Bronchial epithelial cell (primary cell): Measurements from ENCODE around the gene WDPCP. TPM values are rescaled to one million over a fixed set of nuclear protein-coding genes. Genes with fewer than 3 reads are reported as not detected.
"Not testable (repeated sequence)": the region's sequence is repeated elsewhere in the genome, so short reads cannot be mapped to it uniquely, and the experiment has no call there.

Experiments
- DNase-seq: peaks from one replicate; pipeline ENCODE4 v3.0.0-alpha.2; 2010; ENCODE audit warnings: low read depth
- FAIRE-seq: peaks from 2 replicates; lab custom pipeline; 2011; peaks lifted over from hg19 to GRCh38; lab: Jason Lieb, UNC
- H3K27me3 ChIP-seq: 2 replicates; pipeline ENCODE4 v1.5.1; 2011; ENCODE audit warnings: low read length; ENCODE audit not compliant: control insufficient read depth, insufficient read depth
- H3K36me3 ChIP-seq: 2 replicates; pipeline ENCODE4 v1.5.1; 2011; ENCODE audit warnings: low read length; ENCODE audit not compliant: control insufficient read depth, insufficient read depth
- H3K4me3 ChIP-seq: 2 replicates; pipeline ENCODE4 v1.5.1; 2011; ENCODE audit warnings: mild to moderate bottlenecking, low read depth, low read length, control low read depth
- CTCF ChIP-seq: IDR thresholded peaks from 2 replicates; pipeline ENCODE4 v1.5.1; 2011; ENCODE audit warnings: mild to moderate bottlenecking, moderate library complexity, low read length, control low read depth, inconsistent platforms; ENCODE audit not compliant: insufficient read depth, severe bottlenecking
- total RNA-seq: library from RNA; depleted of rRNA; stranded (reverse); fragments of >200 nt; gene quantifications from 2 replicates; pipeline ENCODE4 v1.2.1, GENCODE V29; 2014

Gene WDPCP
- total RNA-seq, 1 donor from 2014 or later = 3.2 TPM

GRCh38 chr2:63484481-63484880 is 103.8 kb downstream of the WDPCP start:
- H3K27me3 ChIP-seq = no peaks in the 10 kb centered on the region
- H3K4me3 ChIP-seq = no peak overlapping the region
- H3K36me3 ChIP-seq = no peaks in the 10 kb centered on the region
- TF ChIP-seq CTCF = no peak
- FAIRE-seq (no peak), DNase-seq (no peak)

GRCh38 chr2:63477686-63478085 is 110.6 kb downstream of the WDPCP start:
- no peak overlapping the region for H3K4me3 ChIP-seq
- no peaks in the 10 kb centered on the region for H3K27me3 ChIP-seq
- no peak for TF ChIP-seq CTCF
- DNase-seq = no peak
- no peak for FAIRE-seq
- H3K36me3 ChIP-seq = no peaks in the 10 kb centered on the region

GRCh38 chr2:63469313-63469712 is 119.0 kb downstream of the WDPCP start:
- not testable (repeated sequence) for FAIRE-seq, H3K4me3 ChIP-seq, H3K27me3 ChIP-seq, DNase-seq, H3K36me3 ChIP-seq

- Histone ChIP-seq H3K4me3 (no peak overlapping the region), H3K36me3 (no peaks in the 10 kb centered on the region), H3K27me3 (no peaks in the 10 kb centered on the region)
- FAIRE-seq (no peak), DNase-seq (no peak)
- no peak for TF ChIP-seq CTCF
Observed at GRCh38 chr2:63465633-63466032, 122.6 kb downstream of the WDPCP start.

GRCh38 chr2:63463142-63463541 is 125.1 kb downstream of the WDPCP start:
- H3K36me3 ChIP-seq = no peaks in the 10 kb centered on the region
- TF ChIP-seq CTCF = no peak
- no peak overlapping the region for H3K4me3 ChIP-seq
- FAIRE-seq = no peak
- no peak for DNase-seq
- H3K27me3 ChIP-seq = no peaks in the 10 kb centered on the region

- H3K4me3 ChIP-seq = no peak overlapping the region
- no peak for TF ChIP-seq CTCF
- FAIRE-seq (no peak), DNase-seq (peak; percentile 65)
- H3K36me3 ChIP-seq = no peaks in the 10 kb centered on the region
- no peaks in the 10 kb centered on the region for H3K27me3 ChIP-seq
Observed at GRCh38 chr2:63446658-63447057, 141.6 kb downstream of the WDPCP start.
